Panc1 (cell line): ENCODE data around the gene RGMA. TPM values are rescaled to one million over a fixed set of nuclear protein-coding genes. Genes with fewer than 3 reads are reported as not detected.

ENCODE experiments used
- ATAC-seq: fragments of 200-7000 bp; cut with Tn5 transposase; 2 replicates; pipeline ENCODE4 v1.9.1; 2020; ENCODE audit warnings: mild to moderate bottlenecking, moderate library complexity
- BruUV-seq: library from RNA; stranded (reverse); fragments of 400-500 nt; replicated peaks from 2 replicates; lab custom pipeline; 2021; lab: Mats Ljungman, UMichigan
- CTCF ChIA-PET: fragments of 300-600 bp; sonication (Branson Sonifier 250); formaldehyde crosslinking; loops from one replicate; lab custom pipeline; 2022; ENCODE audit warnings: antibody characterized with exemption; lab: Charles Lee
- POLR2A ChIA-PET: fragments of 300-600 bp; sonication (Branson Sonifier 250); formaldehyde crosslinking; loops from one replicate; lab custom pipeline; 2022; ENCODE audit warnings: antibody characterized with exemption; lab: Charles Lee
- DNase-seq: peaks from one replicate; pipeline ENCODE4 v3.0.0-alpha.2; 2010; ENCODE audit warnings: low read depth, low spot score
- H3K27ac ChIP-seq: 2 replicates; pipeline ENCODE4 v1.5.1; 2011; ENCODE audit warnings: mild to moderate bottlenecking, low read length, inconsistent platforms
- H3K27me3 ChIP-seq: fragments of 200-500 bp; sonication (Bioruptor generic); 2 replicates; pipeline ENCODE4 v1.6.0; 2014; ENCODE audit warnings: low read length, inconsistent platforms; ENCODE audit not compliant: control insufficient read depth, insufficient read depth
- H3K36me3 ChIP-seq: fragments of 200-500 bp; sonication (Bioruptor generic); 2 replicates; pipeline ENCODE4 v1.5.1; 2014; ENCODE audit warnings: inconsistent platforms, mild to moderate bottlenecking, low read length, moderate library complexity; ENCODE audit not compliant: control insufficient read depth, insufficient read depth
- H3K4me1 ChIP-seq: 2 replicates; pipeline ENCODE4 v1.5.1; 2011; ENCODE audit warnings: inconsistent platforms, mild to moderate bottlenecking, low read length, moderate library complexity; ENCODE audit not compliant: control insufficient read depth, insufficient read depth
- H3K4me3 ChIP-seq, 2 experiments: 2 replicates each; pipeline ENCODE4 v1.5.1; 2011 to 2012; ENCODE audit warnings: low read depth in 2 of 2, low read length in 2 of 2, mild to moderate bottlenecking in 2 of 2, inconsistent platforms in 1 of 2, moderate library complexity in 1 of 2
- H3K9me3 ChIP-seq: fragments of 200-500 bp; sonication (Bioruptor generic); 2 replicates; pipeline ENCODE4 v1.5.1; 2014; ENCODE audit warnings: low read depth, mild to moderate bottlenecking, inconsistent platforms, low read length, moderate library complexity; ENCODE audit not compliant: control insufficient read depth, insufficient read depth
- POLR2AphosphoS5 ChIP-seq: IDR thresholded peaks from 2 replicates; pipeline ENCODE4 v1.6.1; 2012; ENCODE audit warnings: mild to moderate bottlenecking, low read depth, low read length, moderate library complexity
- SIN3A ChIP-seq: IDR thresholded peaks from 2 replicates; pipeline ENCODE4 v1.6.1; 2012; ENCODE audit warnings: low read depth, mild to moderate bottlenecking, low read length, moderate library complexity, borderline replicate concordance; ENCODE audit not compliant: insufficient read depth
- TCF7L2 ChIP-seq: IDR thresholded peaks from 2 replicates; pipeline ENCODE4 v1.6.1; 2011; ENCODE audit warnings: mild to moderate bottlenecking, low read depth, low read length, inconsistent platforms
- in situ Hi-C: cut with HindIII; loops from 2 replicates; pipeline ENCODE4 v1.10.0; 2016; ENCODE audit warnings: low sequenced_read_pairs, low pct_unique_long_range_greater_than_20kb
- intact Hi-C: fragments of 100-400 bp; cut with micrococcal nuclease; formaldehyde crosslinking; loops from one replicate; pipeline ENCODE4 v1.10.0; 2022; ENCODE audit not compliant: unreplicated experiment
- total RNA-seq: library from RNA; stranded (reverse); gene quantifications from one replicate; pipeline ENCODE4 v1.2.1, GENCODE V29; 2021; ENCODE audit not compliant: unreplicated experiment
- TF ChIP-seq, protein P1 (sequence below): fragments of 450-650 bp; IDR thresholded peaks from 2 replicates; pipeline ENCODE4 v1.5.1; 2017; ENCODE audit warnings: mild to moderate bottlenecking
- TF ChIP-seq, protein P2 (sequence below), 2 experiments: IDR thresholded peaks; 2 replicates each; pipeline ENCODE4 v1.6.1; 2011 to 2012; ENCODE audit warnings: low read depth in 2 of 2, control low read depth in 1 of 2, low read length in 1 of 2, mild to moderate bottlenecking in 1 of 2, moderate library complexity in 1 of 2; ENCODE audit not compliant: insufficient read depth in 1 of 2

The RGMA gene
- total RNA-seq, 1 experiment from 2014 or later: 0.62 TPM

DNA sequence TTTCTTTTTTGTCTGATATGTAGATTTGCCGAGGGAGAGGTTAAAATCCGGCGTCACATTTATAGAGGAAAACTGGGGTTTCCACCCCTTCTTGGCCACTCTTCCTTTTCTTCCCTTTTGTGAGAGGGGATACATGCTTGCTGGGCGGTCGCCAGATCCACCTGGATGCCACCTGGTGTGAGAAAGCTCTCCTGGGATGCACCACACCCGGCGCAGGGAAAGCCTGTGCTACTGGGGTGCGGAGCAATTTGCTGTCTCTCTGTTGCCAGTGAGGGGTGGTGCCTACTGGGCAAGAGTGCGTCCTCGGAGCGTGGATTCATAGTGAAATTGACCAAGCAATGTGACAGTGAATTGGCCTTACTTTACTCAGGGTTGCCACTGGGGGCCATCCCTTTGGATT, 2.5 kb upstream of the RGMA start:
- TF ChIP-seq, protein P1, sequence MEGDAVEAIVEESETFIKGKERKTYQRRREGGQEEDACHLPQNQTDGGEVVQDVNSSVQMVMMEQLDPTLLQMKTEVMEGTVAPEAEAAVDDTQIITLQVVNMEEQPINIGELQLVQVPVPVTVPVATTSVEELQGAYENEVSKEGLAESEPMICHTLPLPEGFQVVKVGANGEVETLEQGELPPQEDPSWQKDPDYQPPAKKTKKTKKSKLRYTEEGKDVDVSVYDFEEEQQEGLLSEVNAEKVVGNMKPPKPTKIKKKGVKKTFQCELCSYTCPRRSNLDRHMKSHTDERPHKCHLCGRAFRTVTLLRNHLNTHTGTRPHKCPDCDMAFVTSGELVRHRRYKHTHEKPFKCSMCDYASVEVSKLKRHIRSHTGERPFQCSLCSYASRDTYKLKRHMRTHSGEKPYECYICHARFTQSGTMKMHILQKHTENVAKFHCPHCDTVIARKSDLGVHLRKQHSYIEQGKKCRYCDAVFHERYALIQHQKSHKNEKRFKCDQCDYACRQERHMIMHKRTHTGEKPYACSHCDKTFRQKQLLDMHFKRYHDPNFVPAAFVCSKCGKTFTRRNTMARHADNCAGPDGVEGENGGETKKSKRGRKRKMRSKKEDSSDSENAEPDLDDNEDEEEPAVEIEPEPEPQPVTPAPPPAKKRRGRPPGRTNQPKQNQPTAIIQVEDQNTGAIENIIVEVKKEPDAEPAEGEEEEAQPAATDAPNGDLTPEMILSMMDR: no peak
- TF ChIP-seq TCF7L2: no peak
- Histone ChIP-seq H3K9me3 (no peaks in the 10 kb centered on the region), H3K4me1 (peaks cover 3% of the 10 kb centered on the region; the same call in 1 of the 2 replicates), H3K27me3 (peaks cover 23% of the 10 kb centered on the region), H3K4me3 (no peak overlapping the region), H3K27ac (no peak overlapping the region), H3K36me3 (no peaks in the 10 kb centered on the region)
- CTCF ChIA-PET: no interaction called here
- ATAC-seq: no peak
- BruUV-seq: no TSS peak
- no peak for DNase-seq
- POLR2A ChIA-PET: no interaction called here
- intact Hi-C loops (no loop called here), in situ Hi-C loops (no loop called here)

DNA sequence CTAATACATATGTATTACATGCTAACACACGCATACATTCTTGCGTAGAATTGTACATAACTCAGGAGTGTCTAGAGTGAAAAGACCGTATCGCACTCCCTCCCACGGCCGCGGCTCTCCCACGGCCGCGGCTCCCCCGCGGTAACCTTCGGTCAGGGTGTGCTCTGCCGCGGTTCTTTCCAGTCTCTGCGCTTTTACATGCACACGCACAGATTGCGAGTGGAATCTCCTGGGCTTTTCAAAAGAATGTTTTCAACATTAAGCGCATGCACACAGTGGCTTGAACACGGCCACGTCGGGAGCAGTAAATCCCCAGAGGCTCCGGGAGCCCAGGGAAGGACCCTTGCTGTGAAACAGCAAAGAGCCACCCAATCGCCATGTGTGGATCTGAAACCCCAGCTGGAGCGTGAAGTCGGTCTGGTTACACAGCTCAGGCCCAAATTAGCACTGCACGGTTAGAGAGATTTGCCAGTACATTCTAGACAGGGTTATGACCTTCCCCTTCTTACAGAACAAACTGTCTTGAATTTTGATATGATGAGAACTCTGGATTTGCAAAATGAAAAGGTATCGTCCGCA, 805 bp upstream of the RGMA start:
- POLR2A ChIA-PET: no interaction called here
- H3K27ac ChIP-seq: no peak overlapping the region
- BruUV-seq: no TSS peak
- peaks cover 36% of the 10 kb centered on the region for H3K27me3 ChIP-seq
- no peak overlapping the region for H3K4me3 ChIP-seq
- CTCF ChIA-PET: no interaction called here
- DNase-seq: no peak
- TF ChIP-seq POLR2AphosphoS5 (no peak), SIN3A (no peak), TCF7L2 (no peak)
- TF ChIP-seq, protein P2, sequence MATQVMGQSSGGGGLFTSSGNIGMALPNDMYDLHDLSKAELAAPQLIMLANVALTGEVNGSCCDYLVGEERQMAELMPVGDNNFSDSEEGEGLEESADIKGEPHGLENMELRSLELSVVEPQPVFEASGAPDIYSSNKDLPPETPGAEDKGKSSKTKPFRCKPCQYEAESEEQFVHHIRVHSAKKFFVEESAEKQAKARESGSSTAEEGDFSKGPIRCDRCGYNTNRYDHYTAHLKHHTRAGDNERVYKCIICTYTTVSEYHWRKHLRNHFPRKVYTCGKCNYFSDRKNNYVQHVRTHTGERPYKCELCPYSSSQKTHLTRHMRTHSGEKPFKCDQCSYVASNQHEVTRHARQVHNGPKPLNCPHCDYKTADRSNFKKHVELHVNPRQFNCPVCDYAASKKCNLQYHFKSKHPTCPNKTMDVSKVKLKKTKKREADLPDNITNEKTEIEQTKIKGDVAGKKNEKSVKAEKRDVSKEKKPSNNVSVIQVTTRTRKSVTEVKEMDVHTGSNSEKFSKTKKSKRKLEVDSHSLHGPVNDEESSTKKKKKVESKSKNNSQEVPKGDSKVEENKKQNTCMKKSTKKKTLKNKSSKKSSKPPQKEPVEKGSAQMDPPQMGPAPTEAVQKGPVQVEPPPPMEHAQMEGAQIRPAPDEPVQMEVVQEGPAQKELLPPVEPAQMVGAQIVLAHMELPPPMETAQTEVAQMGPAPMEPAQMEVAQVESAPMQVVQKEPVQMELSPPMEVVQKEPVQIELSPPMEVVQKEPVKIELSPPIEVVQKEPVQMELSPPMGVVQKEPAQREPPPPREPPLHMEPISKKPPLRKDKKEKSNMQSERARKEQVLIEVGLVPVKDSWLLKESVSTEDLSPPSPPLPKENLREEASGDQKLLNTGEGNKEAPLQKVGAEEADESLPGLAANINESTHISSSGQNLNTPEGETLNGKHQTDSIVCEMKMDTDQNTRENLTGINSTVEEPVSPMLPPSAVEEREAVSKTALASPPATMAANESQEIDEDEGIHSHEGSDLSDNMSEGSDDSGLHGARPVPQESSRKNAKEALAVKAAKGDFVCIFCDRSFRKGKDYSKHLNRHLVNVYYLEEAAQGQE (IDR thresholded peaks at IDR 0.05; ENCODE audit: insufficient read depth in 1 of 2, low read depth in 2 of 2, low read length in 1 of 2): no peak
- TF ChIP-seq, protein P1: no peak
- intact Hi-C loops (no loop called here), in situ Hi-C loops (no loop called here)
- no peaks in the 10 kb centered on the region for H3K9me3 ChIP-seq
- ATAC-seq: no peak
- no peaks in the 10 kb centered on the region for H3K36me3 ChIP-seq
- peaks cover 3% of the 10 kb centered on the region; the same call in 1 of the 2 replicates for H3K4me1 ChIP-seq
